Gastroesophageal sphincter (tissue), 3 donors: Measurements from ENCODE around the gene RNF38.

Experiments used
- CTCF ChIP-seq, 4 experiments: fragments of 200-600 bp in 2 of 4; fragments of 450-650 bp in 2 of 4; sonication (generic) in 1 of 4; IDR thresholded peaks; one replicate each; pipeline ENCODE4 v1.5.1; 2017 to 2019; ENCODE audit warnings: antibody characterized with exemption in 4 of 4, mild to moderate bottlenecking in 2 of 4, moderate library complexity in 2 of 4
- POLR2AphosphoS5 ChIP-seq: sonication (generic); formaldehyde crosslinking; IDR thresholded peaks from one replicate; pipeline ENCODE4 v1.6.1; 2017; ENCODE audit warnings: antibody characterized with exemption

- TF ChIP-seq POLR2AphosphoS5 (no peak), CTCF (IDR thresholded peaks at IDR 0.05) (no peak)
These were observed 106.9 kb downstream of the RNF38 start for GRCh38 chr9:36293171-36293570.
